ENCODE results near the gene HLA-G. TPM values are rescaled to one million over a fixed set of nuclear protein-coding genes. Genes with fewer than 3 reads are reported as not detected.

The HLA-G gene
- total RNA-seq, 1 donor from 2014 or later: not detected

DNA sequence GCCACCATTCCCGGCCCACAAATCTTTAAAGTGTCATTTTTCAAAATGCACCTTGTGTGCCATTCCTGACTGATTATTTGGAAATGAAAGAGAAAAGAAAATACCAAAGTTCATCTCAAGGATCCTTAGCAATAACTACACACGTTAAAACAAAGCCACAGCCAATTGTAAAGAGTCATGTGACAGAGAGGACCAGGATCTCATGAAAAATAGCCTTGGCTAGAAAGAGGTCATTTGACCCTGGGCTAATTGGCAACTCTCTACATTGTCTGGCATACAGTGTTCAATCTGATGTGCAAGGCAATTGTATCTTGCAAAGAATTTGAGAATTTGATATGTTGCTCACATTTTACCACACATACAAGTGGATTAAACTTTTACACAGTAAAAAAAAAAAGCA, 31.6 kb upstream of the HLA-G start:
- H4K20me1 ChIP-seq (ENCODE audit: low read depth): no peaks in the 10 kb centered on the region
- no peaks in the 10 kb centered on the region for H3K9me3 ChIP-seq (ENCODE audit: low read depth)
- Mint-ChIP-seq H3K27me3 (ENCODE audit: insufficient read depth, low read depth) (peaks cover 33% of the 10 kb centered on the region), H3K27ac (no peak overlapping the region), H3K4me3 (no peak overlapping the region), H3K4me1 (peaks cover 7% of the 10 kb centered on the region), H3K9me3 (peaks cover 8% of the 10 kb centered on the region), H3K36me3 (no peaks in the 10 kb centered on the region)
- H3K9ac ChIP-seq: no peak overlapping the region
- DNase-seq (ENCODE audit: low spot score): no peak
- no peak overlapping the region for H3K27ac ChIP-seq
- TF ChIP-seq, protein P1, sequence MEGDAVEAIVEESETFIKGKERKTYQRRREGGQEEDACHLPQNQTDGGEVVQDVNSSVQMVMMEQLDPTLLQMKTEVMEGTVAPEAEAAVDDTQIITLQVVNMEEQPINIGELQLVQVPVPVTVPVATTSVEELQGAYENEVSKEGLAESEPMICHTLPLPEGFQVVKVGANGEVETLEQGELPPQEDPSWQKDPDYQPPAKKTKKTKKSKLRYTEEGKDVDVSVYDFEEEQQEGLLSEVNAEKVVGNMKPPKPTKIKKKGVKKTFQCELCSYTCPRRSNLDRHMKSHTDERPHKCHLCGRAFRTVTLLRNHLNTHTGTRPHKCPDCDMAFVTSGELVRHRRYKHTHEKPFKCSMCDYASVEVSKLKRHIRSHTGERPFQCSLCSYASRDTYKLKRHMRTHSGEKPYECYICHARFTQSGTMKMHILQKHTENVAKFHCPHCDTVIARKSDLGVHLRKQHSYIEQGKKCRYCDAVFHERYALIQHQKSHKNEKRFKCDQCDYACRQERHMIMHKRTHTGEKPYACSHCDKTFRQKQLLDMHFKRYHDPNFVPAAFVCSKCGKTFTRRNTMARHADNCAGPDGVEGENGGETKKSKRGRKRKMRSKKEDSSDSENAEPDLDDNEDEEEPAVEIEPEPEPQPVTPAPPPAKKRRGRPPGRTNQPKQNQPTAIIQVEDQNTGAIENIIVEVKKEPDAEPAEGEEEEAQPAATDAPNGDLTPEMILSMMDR (IDR thresholded peaks at IDR 0.05): no peak
- TF ChIP-seq EZH2phosphoT487 (IDR thresholded peaks at IDR 0.05) (no peak), EZH2 (IDR thresholded peaks at IDR 0.05) (no peak)
- no peak overlapping the region for H3K4me2 ChIP-seq
- no peaks in the 10 kb centered on the region for H3K36me3 ChIP-seq
- no peaks in the 10 kb centered on the region for H3K79me2 ChIP-seq (ENCODE audit: low read depth)
- H3K4me3 ChIP-seq: no peak overlapping the region
- peaks cover 56% of the 10 kb centered on the region for H3K27me3 ChIP-seq
- H3F3A ChIP-seq (ENCODE audit: low read depth): peaks cover 5% of the 10 kb centered on the region
- H2AFZ ChIP-seq (replicated peaks): no peak overlapping the region
- no peaks in the 10 kb centered on the region for H3K4me1 ChIP-seq

DNA sequence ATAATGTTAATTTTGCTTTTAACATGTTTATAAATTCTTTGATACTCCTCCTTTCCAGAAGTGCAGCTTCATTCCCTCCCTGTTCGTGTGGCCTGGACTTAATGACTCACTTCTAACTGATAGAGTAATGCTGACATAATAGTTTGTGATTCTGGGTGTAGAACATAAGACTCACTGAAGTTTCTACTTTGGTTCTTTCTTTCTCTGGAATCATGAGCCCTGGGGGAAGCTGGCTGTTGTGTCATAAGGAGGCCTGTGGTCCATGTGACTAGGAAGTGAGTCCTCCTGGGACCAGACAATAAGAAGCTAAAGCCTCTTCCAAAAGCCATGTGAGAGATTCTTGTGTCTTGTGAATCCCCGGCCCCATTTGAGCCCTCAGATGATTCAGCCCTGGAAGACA, 30.5 kb upstream of the HLA-G start:
- TF ChIP-seq EZH2phosphoT487 (IDR thresholded peaks at IDR 0.05): no peak
- TF ChIP-seq EZH2 (IDR thresholded peaks at IDR 0.05): no peak
- TF ChIP-seq, protein P1 (IDR thresholded peaks at IDR 0.05): no peak
- Mint-ChIP-seq H3K27ac (no peak overlapping the region), H3K4me1 (peaks cover 4% of the 10 kb centered on the region), H3K27me3 (ENCODE audit: insufficient read depth, low read depth) (peaks cover 22% of the 10 kb centered on the region), H3K36me3 (no peaks in the 10 kb centered on the region), H3K4me3 (no peak overlapping the region), H3K9me3 (peaks cover 8% of the 10 kb centered on the region)
- H3K4me2 ChIP-seq: no peak overlapping the region
- peaks cover 45% of the 10 kb centered on the region for H3K27me3 ChIP-seq
- H3K9me3 ChIP-seq (ENCODE audit: low read depth): no peaks in the 10 kb centered on the region
- no peak overlapping the region for H3K9ac ChIP-seq
- H3K27ac ChIP-seq: no peak overlapping the region
- H3F3A ChIP-seq (ENCODE audit: low read depth): peaks cover 5% of the 10 kb centered on the region
- no peaks in the 10 kb centered on the region for H3K4me1 ChIP-seq
- H2AFZ ChIP-seq (replicated peaks): no peak overlapping the region
- no peak for DNase-seq (ENCODE audit: low spot score)
- no peaks in the 10 kb centered on the region for H3K36me3 ChIP-seq
- no peaks in the 10 kb centered on the region for H3K79me2 ChIP-seq (ENCODE audit: low read depth)
- no peak overlapping the region for H3K4me3 ChIP-seq
- H4K20me1 ChIP-seq (ENCODE audit: low read depth): no peaks in the 10 kb centered on the region

DNA sequence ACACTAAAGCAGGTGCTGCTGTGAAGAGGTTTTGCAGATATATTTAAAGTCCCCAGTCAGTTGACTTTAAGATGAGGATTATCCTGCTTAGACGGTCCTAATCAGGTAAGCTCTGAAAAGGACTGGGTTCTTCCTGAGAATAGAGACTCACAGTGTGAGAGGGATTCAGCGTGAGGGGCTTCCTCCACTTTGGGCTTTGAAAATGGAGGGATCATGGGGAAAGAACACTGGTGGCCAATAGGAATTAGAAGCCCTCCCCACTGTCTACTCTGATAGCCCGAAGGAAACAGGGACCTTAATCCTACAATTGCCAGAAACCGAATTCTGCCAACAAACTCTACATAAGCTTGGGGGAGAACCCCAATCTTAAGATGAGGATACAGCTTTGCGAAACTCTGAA, 29.7 kb upstream of the HLA-G start:
- Histone ChIP-seq H2AFZ (replicated peaks) (no peak overlapping the region), H3K9me3 (ENCODE audit: low read depth) (no peaks in the 10 kb centered on the region), H3K79me2 (ENCODE audit: low read depth) (no peaks in the 10 kb centered on the region), H3K36me3 (no peaks in the 10 kb centered on the region), H3K27ac (no peak overlapping the region), H4K20me1 (ENCODE audit: low read depth) (no peaks in the 10 kb centered on the region), H3F3A (ENCODE audit: low read depth) (peaks cover 5% of the 10 kb centered on the region), H3K27me3 (peaks cover 36% of the 10 kb centered on the region), H3K9ac (no peak overlapping the region), H3K4me2 (peak overlapping the region; percentile 37), H3K4me1 (no peaks in the 10 kb centered on the region), H3K4me3 (no peak overlapping the region)
- Mint-ChIP-seq H3K27me3 (ENCODE audit: insufficient read depth, low read depth) (peaks cover 18% of the 10 kb centered on the region), H3K4me3 (no peak overlapping the region), H3K27ac (no peak overlapping the region), H3K9me3 (peaks cover 8% of the 10 kb centered on the region), H3K4me1 (peaks cover 4% of the 10 kb centered on the region), H3K36me3 (no peaks in the 10 kb centered on the region)
- peak; percentile 54 for DNase-seq (ENCODE audit: low spot score)
- TF ChIP-seq EZH2 (IDR thresholded peaks at IDR 0.05) (no peak), EZH2phosphoT487 (IDR thresholded peaks at IDR 0.05) (no peak)
- TF ChIP-seq, protein P1 (IDR thresholded peaks at IDR 0.05): no peak

Measured in neural progenitor cell (in vitro differentiated cells).